Mammary epithelial cell (primary cell): ENCODE results near the gene SPAG17.

Experiments
- EZH2 ChIP-seq: IDR thresholded peaks from 2 replicates; pipeline ENCODE4 v1.6.1; 2012; ENCODE audit warnings: low read length, inconsistent platforms, borderline replicate concordance
- TF ChIP-seq, protein P1 (sequence below), 2 donors: IDR thresholded peaks in 1 of 2; conservative IDR thresholded peaks in 1 of 2; 2 replicates each; pipeline ENCODE4 v1.5.1; 2011 to 2012; ENCODE audit warnings: inconsistent platforms in 2 of 2, low read length in 2 of 2, mild to moderate bottlenecking in 2 of 2, control low read depth in 1 of 2, low read depth in 1 of 2; ENCODE audit not compliant: insufficient read depth in 1 of 2; ENCODE audit errors: extremely low read depth in 1 of 2

DNA sequence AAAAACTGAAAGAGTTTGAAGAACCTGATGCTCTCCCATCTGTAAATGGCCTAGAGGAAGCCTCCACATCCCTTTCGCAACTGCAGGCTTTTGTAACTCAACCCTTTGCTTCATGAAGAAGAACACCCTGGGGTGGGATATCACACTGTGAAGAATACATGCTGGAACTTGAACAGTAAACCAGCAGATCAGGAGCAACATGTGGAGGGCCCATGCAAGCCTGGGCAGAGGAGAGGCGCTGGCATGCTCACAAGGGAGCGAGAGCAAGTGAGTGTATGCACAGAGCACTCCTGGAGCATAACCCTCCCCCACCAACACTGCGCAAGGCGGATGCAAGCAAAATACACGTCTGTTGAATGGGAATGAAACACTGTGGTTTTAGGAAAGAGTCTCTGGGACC lies 24.6 kb upstream of the SPAG17 start:
- TF ChIP-seq EZH2, result no peak
- TF ChIP-seq, protein P1, sequence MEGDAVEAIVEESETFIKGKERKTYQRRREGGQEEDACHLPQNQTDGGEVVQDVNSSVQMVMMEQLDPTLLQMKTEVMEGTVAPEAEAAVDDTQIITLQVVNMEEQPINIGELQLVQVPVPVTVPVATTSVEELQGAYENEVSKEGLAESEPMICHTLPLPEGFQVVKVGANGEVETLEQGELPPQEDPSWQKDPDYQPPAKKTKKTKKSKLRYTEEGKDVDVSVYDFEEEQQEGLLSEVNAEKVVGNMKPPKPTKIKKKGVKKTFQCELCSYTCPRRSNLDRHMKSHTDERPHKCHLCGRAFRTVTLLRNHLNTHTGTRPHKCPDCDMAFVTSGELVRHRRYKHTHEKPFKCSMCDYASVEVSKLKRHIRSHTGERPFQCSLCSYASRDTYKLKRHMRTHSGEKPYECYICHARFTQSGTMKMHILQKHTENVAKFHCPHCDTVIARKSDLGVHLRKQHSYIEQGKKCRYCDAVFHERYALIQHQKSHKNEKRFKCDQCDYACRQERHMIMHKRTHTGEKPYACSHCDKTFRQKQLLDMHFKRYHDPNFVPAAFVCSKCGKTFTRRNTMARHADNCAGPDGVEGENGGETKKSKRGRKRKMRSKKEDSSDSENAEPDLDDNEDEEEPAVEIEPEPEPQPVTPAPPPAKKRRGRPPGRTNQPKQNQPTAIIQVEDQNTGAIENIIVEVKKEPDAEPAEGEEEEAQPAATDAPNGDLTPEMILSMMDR (conservative IDR thresholded peaks at IDR 0.05 in 1 of 2, IDR thresholded peaks at IDR 0.05 in 1 of 2; ENCODE audit: extremely low read depth in 1 of 2, insufficient read depth in 1 of 2, low read depth in 1 of 2, low read length in 2 of 2), result no peak
